ENCODE data around the gene WDFY2.
"Not testable (repeated sequence)": the region's sequence is repeated elsewhere in the genome, so short reads cannot be mapped to it uniquely, and the experiment has no call there.

Gene WDFY2

DNA sequence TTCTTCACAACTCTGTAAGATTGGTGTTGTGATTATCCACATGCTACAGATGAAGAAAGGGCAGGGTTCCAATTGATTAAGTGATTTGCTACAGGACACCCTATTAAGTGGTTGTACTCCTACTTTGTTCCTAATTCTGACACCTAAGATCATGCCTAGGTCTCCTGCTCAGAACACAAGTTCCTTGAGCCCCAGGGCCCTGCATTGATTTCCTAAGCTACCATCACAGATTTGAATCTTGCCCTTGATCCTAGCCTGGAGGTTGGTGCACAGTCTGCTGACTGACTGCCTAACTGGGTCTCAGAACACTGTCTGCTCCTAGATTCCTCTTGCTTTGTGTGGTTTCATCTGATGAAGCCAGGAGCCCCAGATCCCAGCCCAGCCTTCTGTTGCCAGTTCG, 19.6 kb upstream of the WDFY2 start:
- no peak for DNase-seq

DNA sequence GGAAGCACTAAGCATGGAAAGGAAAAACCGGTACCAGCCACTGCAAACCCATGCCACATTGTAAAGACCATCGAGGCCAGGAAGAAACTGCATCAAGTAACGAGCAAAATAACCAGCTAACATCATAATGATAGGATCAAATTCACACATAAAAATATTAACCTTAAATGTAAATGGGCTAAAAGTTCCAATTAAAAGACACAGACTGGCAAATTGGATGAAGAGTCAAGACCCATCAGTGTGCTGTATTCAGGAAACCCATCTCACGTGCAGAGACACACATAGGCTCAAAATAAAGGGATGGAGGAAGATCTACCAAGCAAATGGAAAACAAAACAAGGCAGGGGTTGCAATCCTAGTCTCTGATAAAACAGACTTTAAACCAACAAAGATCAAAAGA, 15.3 kb upstream of the WDFY2 start:
- not testable (repeated sequence) for DNase-seq

DNA sequence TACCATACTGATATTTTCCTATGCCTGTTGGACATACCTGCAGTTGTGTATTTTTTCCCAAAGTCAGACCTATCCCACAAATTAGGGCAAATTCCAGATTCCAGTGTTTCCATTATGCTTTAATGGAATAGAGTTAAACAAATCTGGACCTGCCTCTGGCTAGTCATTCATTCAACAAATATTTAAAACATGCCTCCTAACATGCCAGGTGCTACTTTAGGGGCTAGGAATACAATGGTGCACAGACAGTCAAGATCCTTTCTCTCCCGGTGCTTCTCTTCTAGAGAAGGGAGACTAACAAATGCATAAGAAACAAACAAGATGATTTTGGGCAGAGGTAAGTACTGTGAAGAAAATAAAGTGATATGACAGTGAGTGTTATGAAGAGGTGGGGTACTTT, 7.5 kb upstream of the WDFY2 start:
- no peak for DNase-seq

DNA sequence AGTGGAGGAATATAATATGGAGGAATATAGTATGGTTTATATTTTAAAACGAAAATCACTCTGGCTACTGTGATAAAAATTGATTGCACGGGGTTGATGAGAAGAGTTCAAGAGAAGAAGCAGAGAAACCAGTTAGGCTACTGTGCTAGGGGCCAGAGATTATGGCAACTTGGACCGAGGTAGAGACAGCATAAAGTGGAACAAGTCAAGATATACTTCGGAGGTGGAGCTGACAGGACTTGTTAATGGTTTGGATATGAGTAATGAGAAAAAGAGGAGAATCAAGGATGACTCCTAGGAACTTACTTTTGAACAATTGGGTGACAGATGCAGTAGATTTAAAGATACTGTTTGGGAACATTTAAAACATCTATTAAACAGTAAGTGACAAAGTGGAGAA, 6.6 kb upstream of the WDFY2 start:
- DNase-seq: no peak

DNA sequence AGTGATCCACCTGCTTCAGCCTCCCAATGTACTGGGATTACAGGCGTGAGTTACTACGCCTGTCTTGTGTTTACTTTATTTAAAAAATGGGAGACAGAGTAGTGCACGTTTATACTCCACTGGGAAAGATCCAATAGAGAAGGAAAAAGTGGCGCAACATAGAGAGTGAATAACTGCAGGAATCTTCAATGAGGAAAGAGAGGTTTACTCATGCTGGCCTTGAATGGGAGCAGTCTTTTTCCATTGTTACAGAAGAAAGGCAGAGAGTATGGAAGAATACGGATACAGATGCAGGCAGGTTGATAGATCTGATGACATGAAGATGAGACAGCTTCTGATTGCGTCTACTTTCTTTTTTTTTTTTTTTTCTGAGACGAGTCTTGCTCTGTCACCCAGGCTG, 4.6 kb upstream of the WDFY2 start:
- no peak for DNase-seq

DNA sequence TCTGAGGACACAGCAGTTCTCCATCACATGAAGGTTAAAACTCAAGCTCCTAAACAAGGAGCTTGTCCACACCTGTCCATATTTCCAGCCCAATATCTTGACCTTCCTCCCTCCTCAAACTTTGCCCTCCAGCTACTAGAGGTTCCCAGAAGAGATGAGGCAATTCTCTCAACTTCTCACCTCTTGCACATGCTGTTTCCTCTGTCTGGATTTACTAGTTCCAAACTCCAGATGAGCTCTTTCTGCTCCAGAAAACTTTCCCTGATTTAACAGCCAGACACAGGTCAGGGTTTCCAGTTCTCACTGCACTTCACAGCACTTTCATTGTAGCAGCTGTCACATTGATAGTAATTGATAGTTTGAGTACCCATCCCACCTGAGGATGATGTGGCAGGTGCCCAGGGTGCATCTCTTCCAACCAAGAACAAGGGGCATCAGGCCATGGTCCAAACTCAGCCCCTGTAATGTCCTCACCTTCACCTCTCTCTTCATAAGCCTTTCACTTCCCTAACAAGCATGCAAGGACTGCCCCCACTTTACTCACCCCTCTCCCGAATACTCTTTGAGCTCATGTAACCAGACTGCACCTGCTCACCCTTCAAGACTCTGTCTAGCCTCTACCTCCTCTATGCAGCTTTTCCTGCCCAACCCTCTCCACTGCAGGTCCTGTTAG, 3.0 kb upstream of the WDFY2 start:
- no peak for DNase-seq

DNA sequence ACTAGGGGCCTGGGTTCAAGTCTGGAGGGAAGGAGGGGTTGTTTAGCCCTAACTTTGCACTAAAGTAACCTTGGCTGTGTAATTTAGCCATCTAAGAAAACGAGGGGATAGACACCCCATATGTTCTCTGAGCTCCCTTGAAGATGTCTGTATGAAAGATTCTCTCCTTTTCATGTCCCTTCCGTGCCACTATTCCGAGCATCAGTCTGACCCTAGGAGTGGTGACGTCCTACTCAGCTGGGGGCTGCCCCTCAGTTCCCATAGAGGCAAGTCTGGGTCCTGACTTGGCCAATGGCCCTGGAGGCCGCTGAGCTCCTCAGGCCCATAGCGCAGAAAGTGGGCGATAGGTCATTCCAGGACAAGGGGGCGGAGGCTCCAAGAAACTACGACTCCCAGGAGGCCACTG, 790 bp upstream of the WDFY2 start:
- DNase-seq: no peak

DNA sequence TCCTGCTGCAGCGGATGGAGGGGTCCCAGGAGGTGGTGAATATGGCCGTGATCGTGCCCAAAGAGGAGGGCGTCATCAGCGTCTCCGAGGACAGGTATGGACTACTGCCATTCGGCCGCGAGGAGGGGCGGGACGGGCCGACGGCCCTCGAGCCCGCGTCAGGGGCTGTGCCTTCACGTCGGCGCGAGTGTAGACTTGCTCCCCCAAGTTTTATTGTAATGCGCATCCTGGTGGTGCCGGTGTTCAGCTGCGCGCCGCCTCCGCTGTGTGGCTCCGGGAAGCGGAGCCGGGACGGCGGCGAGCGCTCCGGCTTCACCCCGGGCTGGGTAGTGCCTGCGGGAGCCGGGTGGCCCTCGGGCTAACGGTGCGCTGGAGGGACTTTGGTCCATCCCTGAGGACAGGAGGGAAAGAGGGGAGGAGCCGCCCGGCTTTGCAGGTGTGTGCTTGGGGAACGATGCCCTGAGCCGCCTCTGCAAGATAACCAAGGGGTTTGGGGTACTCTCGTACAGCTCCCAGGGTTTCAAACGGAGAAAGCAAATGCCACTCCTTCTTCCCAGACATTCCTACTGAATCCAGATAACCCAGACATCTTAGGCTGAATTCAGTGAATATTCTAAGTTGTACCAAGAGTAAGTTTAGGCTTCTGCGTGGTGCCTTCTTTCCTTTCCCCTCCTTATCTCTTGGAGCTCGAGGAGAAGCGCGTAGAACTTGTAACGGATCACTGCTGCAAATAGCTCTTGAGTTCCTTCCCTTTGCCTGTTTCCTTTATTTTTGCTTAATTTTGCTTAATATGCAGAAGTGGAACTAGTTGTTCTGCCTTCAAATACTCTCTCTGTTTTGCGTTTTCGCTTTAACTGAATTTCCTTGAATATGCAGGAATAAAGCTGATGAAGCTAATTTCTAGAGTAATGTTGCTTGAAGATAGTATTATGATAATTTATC, 740 bp downstream of the WDFY2 start:
- peak; percentile 50 for DNase-seq

DNA sequence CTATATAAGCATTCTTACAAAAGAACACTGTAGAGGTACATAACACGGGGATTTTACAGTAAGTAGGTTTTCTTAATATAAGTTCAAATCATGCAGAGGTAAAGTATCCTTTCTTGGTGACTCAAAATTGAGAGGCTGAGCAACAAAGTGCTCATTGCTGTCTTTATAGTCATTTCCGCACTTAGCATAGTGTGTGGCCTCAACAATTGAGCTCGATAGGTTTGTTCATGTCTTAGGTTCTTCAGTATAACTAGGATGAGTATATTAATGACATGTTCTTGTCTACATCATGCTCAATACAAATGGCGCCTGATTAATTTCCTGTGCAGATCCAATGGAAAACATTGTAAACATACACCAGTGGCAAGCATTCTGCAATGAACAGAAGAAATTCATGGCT, 1.4 kb downstream of the WDFY2 start:
- DNase-seq: no peak

DNA sequence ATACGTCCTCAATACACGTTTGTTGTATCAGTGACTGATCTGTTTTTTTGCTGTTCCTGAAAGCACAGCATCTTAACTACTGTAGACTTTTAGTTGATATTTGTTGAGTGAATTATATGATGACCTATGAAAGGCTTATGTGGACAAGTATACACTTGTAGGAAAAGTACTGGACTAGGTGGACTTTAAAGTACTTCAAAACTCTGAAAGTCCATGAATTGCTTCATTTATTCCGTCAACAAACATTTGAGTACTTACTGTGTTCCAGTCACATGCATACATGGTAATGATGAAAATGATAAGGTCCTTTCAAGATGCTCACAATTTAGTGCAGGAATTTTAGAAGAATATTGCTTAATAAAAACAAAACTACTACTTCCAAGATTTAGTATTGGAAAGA, 3.1 kb downstream of the WDFY2 start:
- DNase-seq: no peak

DNA sequence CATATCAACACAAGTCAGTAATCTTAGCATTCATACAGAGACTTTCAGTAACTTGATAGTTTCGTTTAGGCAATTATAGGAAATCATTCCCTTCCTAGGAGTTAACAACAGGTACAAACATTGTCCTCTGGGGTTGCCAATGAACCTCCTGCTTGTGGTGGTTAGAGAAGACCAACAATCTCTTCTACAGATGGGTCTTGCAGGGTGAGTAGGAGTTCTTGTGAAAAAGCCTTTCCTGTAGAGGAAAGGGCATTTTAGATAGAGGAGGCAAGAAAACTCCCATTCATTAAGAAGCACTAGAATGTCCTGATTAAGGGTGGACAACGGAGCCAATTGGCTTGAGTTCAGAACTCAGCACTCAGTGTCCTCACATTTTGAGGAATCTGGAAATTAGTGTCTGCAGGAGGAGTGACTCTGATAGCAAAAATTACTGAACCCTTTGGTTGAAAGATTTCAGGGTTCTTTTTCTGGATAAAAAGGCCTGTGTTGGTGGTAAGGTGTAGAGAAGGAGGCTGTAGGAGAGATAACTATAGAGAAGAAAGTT, 4.2 kb downstream of the WDFY2 start:
- DNase-seq: no peak

DNA sequence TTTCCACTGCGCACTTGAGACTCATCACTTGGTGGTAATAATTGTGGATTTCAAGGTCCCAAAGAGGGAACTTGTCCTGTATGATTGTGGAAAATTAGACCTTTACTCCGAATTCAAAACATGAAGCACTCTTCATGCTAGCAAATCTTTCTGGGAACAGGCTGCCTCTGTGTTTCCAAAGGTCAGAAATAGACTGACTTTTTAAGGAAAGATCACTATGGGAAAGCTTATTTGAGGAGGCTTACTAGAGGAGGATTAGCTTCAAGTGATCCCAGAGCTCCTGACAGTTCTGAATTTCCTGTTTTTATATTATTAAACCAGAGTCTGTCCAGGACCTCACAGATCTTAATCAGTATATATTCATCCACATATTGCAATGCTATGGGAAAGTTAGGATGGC, 5.5 kb downstream of the WDFY2 start:
- DNase-seq: no peak

DNA sequence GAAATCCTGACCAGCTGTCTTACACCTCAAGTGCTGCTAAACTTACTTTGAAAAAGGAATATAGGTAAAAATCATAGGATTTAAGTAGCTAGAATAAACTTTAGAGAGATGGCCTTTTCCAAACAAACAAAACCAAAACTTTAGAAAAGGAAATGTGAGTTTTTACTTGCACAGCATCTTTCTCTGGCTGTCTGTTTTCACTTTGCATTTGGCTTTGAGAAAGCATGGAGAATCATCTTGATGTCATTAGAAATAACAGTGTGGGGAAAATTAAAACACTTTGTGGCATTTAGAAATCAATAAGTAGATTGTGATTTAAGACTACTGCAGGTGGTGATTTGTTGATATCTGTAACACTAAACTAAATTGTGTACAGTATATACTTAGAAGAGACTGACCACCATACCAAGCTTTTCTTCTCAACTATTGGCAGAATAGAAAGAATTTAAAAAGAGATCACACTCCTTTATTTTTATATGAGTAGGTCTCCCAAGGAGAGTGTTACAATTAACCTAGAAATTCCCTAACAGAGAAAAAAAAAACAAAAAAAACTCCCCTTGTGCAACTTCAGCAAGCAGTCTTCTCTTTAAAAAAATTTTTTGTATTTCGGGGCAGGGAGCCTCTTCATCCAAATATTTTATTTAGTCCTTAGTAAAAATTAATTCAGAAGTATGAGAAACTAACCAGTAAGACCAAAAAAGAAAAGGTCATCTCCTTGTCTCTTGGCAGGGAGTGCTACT, 6.1 kb downstream of the WDFY2 start:
- DNase-seq: no peak

DNA sequence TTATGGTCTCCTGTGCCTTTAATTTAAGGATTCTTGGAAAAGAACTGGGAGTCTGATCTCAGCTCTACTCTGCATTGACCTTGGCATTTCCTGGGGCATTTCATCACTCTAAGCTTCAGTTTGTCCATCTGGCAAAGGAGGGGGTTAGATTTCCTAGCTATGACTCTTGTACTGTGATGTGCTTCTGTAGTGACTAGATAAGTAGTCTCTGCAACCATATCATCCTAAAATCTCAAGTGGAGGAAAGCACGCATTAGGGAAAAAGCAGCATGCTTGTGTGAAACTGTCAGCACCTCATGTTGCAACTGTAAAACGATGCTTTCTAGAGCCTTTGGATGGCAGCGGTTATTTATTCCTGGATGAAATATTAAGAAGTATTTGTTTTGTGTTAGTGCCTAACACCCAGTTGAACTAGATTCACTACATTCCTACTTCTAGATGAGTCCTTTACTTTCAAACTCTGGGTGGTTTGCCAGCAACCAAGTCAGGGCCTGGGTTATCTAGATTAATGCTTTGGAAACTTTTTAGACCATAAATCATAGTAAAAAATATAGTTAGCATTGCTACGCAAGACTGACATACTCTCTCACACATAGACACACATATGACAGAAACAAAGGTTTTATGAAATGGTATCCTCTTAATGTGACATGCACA, 6.8 kb downstream of the WDFY2 start:
- DNase-seq: peak; percentile 94

DNA sequence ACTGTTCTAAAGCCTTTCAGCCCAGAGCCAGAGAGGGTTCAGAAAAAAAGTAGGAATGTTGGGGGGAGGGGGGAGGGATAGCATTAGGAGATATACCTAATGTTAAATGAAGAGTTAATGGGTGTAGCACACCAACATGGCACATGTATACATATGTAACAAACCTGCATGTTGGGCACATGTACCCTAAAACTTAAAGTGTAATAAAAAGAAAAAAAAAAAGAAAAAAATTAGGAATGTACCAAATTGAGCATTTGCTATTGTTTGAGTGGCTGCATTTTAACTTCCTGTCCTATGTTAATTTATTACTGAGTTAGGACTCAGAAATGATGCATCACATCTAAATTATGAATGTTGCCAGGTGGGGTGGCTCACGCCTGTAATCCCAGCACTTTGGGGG, 7.7 kb downstream of the WDFY2 start:
- DNase-seq: not testable (repeated sequence)

DNA sequence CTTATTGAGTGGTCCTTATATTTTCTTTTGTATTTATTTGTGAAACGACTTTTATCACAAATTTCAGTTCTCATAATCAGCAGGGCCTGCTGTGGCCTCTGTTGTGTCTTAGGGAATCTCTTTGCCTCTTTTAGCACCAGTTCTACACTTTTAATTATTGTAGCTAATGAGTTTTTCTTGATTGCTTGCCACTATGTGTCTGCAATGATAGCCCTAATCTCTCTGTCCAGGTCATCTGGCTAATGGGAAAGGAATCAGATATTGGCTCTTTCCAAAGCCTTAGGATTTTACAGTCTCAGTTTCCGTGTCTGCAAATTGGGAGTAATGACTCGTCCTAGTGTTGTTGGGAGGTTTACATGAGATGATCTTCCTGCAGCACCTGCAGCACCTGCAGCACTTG, 10.2 kb downstream of the WDFY2 start:
- no peak for DNase-seq

DNA sequence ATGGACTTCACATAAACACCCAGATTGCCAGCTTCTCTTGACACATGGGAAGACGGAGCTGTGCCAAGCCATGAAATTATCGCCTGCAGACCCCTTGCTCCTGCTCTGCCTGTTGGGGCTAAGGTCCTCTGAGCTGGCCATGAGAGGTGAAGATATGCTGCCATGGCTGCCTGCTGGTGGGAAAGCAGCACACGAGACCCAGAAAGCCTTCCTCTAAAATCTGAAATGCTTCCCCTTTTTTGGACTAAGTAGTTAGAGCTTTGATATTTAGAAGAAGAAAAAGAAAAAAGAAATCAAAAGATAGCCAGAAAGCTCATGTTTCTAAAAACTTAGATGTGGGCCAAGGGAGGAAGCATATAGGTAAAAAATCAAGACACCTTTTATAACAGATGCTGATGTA, 11.2 kb downstream of the WDFY2 start:
- no peak for DNase-seq

DNA sequence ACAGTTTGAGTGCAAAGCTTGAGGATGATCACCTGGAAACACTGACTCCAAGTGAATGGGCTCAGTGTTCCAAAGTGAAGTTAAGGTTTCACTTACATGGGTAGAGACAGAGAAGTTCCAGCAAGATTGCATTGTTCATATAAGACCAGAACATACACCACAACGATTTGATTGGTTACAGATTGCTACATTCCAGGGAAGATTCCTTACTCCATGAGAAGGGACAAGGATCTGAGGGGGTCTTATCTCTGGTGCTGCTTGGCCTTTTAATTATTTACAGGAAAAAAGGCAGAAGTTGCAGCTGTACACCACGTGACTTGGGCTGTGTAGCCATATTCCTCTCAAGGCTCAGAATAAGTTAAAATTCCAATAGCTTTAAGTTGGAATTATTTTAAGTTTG, 12.3 kb downstream of the WDFY2 start:
- DNase-seq: no peak

DNA sequence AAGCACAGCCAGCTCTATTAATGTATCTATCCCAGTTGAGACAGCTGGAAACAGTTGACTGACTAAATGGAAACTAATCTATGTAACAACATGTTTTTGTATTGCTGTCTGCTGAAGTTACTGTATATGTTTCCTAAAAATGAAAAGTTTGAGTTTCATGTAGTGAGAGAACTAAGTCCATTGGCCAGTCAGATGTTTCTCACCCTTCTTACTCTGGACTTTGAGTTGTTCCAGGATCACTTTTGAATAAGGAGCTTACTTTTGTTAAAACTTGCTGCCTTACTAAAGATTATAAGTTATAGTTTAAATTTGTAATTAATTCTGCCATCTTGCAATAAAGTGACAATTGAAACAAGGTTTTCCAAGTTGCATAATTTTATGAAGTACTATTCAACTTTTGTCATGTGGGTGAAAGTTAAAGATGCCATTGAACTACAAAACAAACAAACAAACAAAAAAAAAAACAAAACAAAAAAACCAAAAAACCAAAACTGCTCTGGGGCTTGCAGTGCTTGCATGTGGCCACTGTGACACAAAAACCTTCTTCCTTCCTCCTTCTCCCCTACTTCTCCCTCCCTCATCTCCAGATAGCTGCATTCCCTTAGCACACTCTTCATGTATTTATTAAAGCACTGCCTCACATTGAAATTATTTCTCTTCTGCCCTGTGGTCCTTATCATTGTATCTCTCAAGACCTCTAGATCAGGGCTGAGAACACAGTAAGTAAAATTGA, 15.3 kb downstream of the WDFY2 start:
- DNase-seq: no peak

DNA sequence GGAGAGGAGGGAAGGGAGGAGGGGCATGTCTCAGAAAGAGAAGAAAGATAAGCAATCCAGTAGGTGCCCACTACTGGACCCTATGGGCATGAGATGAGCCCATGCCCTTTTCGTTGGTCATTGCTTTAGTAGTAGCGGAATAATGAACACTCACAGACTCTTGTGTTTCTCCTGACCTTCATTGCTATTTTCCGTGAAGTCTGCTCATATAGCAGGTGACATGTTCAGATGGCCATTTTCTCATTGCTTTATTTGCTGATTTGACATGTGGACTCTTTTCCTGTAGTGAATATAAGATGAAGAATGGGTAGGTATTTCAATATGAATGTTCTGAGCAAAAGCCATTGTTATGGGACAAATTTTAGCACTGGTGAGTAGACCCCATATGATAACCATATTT, 16.4 kb downstream of the WDFY2 start:
- no peak for DNase-seq

DNA sequence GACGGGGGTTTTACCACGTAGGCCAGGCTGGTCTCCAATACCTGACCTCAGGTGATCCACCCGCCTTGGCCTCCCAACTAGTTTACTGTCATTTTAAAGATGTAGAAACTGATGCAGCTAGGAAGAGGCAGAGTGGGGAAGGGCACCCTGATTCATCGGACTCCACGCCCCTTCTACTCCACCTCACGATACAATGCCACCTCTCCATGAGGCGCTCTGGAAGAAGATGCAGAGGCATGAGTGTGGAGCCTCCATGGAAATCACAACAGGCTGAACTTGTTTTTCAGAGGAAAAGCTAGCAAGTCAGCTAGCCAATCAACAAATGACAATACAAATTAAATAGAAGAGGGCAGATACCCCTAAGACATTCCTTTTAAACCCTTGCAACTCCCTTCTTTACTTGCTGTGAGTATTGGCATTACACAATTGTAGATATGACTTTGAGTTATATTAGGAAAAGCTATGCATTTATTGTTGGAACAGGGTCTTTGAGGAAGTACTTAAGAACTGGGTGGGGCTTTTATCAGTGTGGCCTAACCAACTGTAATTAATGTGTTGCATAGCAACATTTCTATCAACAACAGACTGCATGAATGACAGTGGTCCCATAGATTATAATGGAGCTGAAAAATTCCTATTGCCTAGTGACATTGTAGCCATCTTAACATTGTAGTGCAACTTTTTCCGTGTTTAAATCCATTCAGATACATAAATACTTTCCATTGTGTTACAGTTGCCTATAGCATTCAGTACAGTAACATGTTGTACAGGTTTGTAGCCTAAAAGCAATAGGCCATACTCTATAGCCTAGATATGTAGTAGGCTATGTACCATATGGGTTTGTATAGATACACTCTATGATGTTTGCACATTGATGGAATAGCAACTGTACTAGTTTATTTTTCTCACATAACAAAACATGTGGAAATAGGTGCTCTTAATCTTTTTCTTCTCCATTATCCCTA, 17.6 kb downstream of the WDFY2 start:
- no peak for DNase-seq
